Activated T-cell treated with anti-CD3 and anti-CD28 coated beads for 1 hour (primary cell): Measurements from ENCODE around the gene TMEM131.

Experiments
- DNase-seq: peaks from one replicate; pipeline ENCODE4 v3.0.0-alpha.2; 2020; ENCODE audit warnings: low read depth

The TMEM131 gene

GRCh38 chr2:97992836-97993825 lies 2.6 kb downstream of the TMEM131 start:
- no peak for DNase-seq

- DNase-seq = no peak
Observed at GRCh38 chr2:97991081-97991856, 4.5 kb downstream of the TMEM131 start.

- DNase-seq = no peak
Observed at GRCh38 chr2:97988722-97989121, 7.0 kb downstream of the TMEM131 start.

DNA sequence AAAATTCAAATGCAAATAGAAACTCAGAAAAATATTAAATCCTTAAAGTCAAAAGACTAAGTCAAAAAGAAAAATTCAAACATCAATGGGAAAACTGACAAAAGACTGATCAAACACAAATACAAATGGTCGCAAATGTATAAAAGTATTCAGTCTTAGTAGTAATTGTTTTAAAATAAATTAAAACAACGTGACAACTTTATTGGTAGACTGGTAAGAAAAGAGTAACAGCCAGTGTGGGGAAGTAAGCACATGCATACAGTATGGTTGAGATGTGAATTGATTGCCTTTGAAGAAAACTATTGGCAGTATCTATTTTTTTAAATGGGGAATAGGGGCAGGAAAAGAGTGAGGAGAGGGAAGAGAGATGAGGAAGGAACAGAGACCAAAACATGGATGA lies 9.8 kb downstream of the TMEM131 start:
- no peak for DNase-seq

- no peak for DNase-seq
Observed at GRCh38 chr2:97983698-97984097, 12.1 kb downstream of the TMEM131 start.

DNA sequence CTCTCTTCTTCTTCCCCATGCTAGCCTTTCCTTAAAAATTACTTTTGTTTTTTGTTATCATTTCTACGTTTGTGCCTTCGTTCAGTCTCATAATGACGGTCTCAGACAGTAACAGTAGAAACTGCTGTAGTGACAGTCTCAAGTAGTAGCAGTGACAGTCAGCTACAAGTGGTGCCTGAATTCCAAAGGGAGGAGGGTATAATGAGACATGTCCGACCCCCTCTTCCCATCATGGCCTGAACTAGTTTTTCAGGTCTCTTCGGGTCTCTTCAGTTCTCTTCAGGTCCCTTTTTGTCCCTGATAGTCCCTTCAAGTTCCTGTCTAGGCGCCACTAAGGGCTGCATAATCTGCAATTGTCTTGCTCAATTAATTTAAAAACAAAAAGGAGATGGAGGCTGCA lies 12.6 kb downstream of the TMEM131 start:
- no peak for DNase-seq

- DNase-seq = no peak
Observed at GRCh38 chr2:97982621-97983020, 13.1 kb downstream of the TMEM131 start.

DNA sequence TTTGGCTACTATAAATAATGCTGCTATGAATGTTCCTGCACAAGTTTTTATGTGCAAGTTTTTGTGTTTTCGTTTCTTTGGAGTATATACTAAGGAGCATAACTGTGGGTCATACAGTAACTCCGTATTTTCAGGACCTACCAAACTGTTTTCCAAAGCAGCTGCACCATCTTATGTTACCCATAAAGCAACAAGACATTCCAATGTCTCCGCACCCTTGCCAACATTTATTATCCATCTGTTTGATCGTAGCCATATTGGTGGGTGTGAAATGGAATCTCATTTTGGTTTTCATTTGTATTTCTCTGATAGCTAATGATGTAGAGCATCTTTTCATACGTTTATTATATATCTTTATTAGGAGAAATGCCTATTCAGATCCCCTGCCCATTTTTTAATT lies 13.8 kb downstream of the TMEM131 start:
- no peak for DNase-seq

DNA sequence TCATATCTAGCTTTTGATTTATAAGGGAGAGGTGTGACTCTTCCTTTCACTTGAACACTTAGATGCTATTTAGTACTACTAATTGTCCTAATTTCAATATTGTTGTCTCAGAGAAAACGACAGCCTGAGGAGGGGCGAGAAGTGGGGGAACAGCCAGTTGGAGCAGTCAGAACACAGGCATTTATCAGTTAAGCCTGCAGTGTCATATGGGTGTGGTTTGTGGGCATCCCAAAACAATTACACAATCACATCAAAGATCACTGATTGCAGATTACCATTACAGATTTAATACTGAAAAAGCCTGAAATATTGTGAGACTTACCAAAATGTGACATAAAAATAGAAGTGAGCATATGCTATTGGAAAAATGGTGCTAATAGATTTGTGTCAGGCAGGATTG lies 15.8 kb downstream of the TMEM131 start:
- no peak for DNase-seq

DNA sequence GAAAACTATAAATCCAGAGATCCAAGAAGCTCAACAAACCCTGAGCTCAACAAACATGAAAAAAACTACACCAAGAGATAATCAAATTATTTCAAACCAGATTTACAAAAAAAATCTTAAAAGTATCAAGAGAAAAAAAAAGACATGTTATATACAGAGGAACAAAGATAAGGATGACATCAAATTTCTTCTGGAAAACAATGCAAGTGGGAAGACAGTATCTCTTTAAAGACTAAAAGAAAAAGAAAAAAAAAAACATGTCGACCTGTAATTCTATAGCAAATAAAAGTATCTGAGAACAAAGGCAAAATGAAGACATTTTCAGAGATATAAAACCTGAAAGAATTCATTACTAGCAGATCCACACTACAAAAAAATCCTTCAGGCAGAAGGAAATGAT lies 21.3 kb downstream of the TMEM131 start:
- no peak for DNase-seq

DNA sequence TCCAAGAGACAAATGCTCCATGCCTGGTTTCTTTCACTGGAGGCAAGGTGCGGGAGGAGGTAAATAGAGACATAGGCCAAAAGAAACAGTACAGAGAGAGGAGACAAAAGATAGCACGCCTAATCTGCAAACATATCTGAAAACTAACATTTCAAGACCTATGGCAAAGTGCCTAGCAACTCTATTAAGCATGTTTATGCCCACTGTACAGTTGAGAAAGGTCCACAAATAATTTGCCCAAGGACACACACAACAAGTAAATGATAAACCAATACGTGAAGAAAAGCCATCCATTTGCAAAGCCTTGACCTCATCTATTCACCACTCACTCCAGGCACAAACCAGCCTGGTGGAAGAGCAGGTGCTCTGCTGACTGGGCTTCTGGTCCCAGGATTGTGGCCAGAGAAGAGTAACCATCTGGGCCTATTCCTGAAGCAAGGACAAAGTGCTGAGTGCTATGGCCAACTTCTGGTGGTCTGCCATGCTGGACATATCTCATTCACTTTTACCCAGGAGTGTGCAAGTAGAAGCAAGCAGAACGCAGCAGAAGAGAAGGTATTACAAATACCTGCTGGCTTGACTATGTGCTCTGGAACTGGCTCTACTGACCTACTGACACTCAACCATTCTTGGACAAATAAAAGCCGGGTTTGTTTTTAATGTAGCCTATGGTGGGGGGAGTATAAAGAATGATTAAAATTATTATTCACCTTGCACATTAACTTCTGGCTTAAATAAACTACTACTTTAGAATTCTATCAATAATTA lies 25.3 kb downstream of the TMEM131 start:
- no peak for DNase-seq

DNA sequence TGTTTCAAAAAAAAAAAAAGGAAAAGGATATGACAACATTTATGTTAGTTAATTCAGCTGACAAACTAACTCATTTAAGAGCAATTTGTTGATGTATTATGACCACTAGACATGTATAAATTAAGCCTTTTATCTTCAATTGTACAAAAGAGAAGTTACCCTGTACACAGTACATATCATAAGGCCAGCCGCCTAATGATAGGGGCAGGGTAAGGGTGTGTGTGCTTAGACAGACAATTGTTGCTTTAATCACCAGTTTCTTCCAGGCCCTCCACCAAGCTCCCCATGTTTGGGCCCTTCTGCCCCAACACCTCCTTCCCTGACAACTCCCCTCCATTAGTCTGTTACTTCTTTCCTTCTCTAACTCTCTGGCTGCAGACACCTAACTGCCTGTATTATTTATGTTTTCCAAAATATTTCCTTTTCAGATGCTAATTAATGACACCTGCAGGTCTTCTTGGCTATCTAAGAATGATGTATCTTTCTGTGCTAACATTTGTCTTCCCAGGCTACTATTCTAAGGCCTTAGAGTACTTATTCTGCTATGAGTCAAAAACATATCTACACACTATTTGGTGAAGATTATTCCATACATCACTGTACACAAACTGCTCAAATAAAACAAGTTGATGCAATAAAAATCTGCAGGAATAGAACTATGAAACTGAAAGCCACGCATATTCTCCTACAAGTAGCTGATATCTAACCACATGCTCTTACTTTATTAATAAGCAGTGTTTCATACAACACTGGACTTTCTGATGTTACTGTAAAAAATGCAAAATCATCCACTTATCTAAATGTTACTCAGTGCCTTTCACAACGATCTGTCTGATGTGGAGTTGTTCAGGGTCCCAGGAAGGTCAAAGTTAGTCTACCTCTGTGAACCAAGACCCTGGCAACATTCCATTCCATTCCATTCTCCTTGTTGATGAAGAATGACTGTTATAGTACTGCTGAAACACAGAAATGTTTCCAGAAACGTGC lies 26.4 kb downstream of the TMEM131 start:
- DNase-seq = no peak

DNA sequence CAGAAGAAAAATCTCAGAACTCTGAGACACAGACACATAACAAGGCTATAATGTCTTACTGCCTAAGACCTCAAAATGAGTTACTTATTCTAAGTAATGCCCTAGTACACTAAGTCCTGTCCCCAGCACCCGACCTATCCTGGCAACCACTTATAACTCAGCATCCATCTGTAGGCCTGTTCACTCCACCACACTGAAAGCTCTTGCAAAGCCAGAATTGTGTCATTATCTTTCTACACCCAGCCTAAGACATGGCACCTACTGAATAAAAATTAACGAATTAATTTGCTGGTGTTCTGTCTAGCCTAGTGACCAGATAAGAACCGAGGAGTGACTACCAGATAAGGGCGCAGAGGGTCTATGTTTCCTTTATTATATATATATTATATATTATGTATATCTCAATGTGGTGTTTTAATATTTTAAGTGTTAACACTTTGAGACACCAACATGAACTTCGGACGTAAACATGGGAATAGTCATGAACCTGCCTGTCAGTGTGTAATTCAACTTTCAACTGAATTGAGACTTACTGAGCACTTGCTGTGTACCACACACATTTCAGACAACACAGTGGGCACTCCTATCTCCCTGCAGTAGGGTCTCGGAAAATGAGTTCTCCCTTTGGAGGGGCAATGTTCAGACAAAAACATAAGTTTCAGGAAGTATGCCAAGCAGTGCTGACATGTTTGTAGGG lies 27.7 kb downstream of the TMEM131 start:
- DNase-seq = no peak

GRCh38 chr2:97967216-97967592 lies 28.5 kb downstream of the TMEM131 start:
- DNase-seq = no peak

DNA sequence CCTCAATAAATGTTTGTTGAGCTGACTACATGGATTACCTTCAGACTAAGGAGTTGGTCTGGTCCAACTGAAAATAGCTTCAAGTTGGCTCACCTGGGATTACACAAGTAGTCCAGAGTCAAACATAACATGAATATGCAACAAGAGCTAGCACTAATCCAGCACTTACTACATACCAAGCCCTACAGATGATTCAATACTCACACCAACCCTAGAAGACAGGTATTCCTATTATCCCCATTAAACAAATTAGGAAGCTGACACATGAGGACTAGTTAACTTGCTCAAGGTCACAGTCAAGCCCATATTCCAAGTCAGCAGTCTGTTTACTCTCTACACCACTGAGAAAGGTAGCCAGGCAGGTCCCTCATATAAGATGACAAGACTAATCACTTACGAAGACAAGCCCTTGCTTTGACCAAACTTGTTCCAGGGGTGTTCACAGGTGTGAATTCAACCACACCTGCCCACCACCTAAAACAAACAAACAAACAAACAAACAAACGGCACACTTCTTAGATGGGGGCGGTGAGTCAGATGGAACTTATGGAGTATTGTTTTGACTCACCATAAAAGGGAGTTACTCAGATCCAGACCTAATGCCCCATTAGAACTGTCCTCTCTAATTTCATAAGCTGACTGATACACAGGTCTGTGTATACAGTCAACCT lies 29.1 kb downstream of the TMEM131 start:
- no peak for DNase-seq

- no peak for DNase-seq
Observed at GRCh38 chr2:97965116-97965515, 30.6 kb downstream of the TMEM131 start.

GRCh38 chr2:97963880-97964279 lies 31.9 kb downstream of the TMEM131 start:
- DNase-seq = no peak

GRCh38 chr2:97963079-97963406 lies 32.7 kb downstream of the TMEM131 start:
- DNase-seq = no peak

GRCh38 chr2:97961534-97961933 lies 34.2 kb downstream of the TMEM131 start:
- no peak for DNase-seq

- DNase-seq = no peak
Observed at GRCh38 chr2:97958184-97958583, 37.6 kb downstream of the TMEM131 start.
